Breast epithelium (tissue), 4 donors: ENCODE results near the gene NDOR1. TPM values are rescaled to one million over a fixed set of nuclear protein-coding genes. Genes with fewer than 3 reads are reported as not detected.

Experiments used
- DNase-seq, 2 donors: peaks; one replicate each; pipeline ENCODE4 v3.0.0-alpha.2; 2019; ENCODE audit warnings: low spot score in 2 of 2
- H3K27ac ChIP-seq, 2 donors: fragments of 200-600 bp; sonication (generic) in 1 of 2; one replicate each; pipeline ENCODE4 v1.5.1; 2016 to 2019; ENCODE audit warnings: mild to moderate bottlenecking in 1 of 2
- H3K27me3 ChIP-seq, 2 donors: fragments of 200-600 bp; sonication (generic) in 1 of 2; one replicate each; pipeline versions ENCODE4 v1.5.1 to v1.6.0; 2017 to 2019; ENCODE audit warnings: control low read depth in 1 of 2, mild to moderate bottlenecking in 1 of 2
- H3K36me3 ChIP-seq: fragments of 200-600 bp; one replicate; pipeline ENCODE4 v1.5.1; 2019
- H3K4me1 ChIP-seq, 2 donors: fragments of 200-600 bp; sonication (generic); one replicate each; pipeline ENCODE4 v1.5.1; 2016 to 2019; ENCODE audit warnings: control low read depth in 1 of 2
- H3K4me3 ChIP-seq, 3 donors: fragments of 200-600 bp; sonication (generic); 1 replicate in 2 of 3; 2 replicates in 1 of 3; pipeline ENCODE4 v1.5.1; 2016 to 2019; ENCODE audit warnings: mild to moderate bottlenecking in 3 of 3, moderate library complexity in 2 of 3
- H3K9me3 ChIP-seq, 2 donors: fragments of 200-600 bp; sonication (generic) in 1 of 2; one replicate each; pipeline ENCODE4 v1.5.1; 2016 to 2019; ENCODE audit warnings: control low read depth in 1 of 2
- POLR2A ChIP-seq: fragments of 450-650 bp; IDR thresholded peaks from one replicate; pipeline ENCODE4 v1.6.1; 2016; ENCODE audit warnings: antibody characterized with exemption, mild to moderate bottlenecking, moderate library complexity
- POLR2AphosphoS5 ChIP-seq, 3 donors: sonication (generic); formaldehyde crosslinking; IDR thresholded peaks; one replicate each; pipeline ENCODE4 v1.6.1; 2017; ENCODE audit warnings: antibody characterized with exemption in 3 of 3
- intact Hi-C: fragments of 100-400 bp; cut with DNase I; formaldehyde crosslinking; loops from one replicate; pipeline ENCODE4 v1.15.1; 2023; ENCODE audit warnings: low total_unique reads
- total RNA-seq, 3 donors: library from RNA; depleted of rRNA; stranded (reverse); fragments of >200 nt; gene quantifications; one replicate each; pipeline ENCODE4 v1.1.0, GENCODE V29; 2016
- TF ChIP-seq, protein P1 (sequence below), 3 donors: fragments of 450-650 bp; IDR thresholded peaks; one replicate each; pipeline ENCODE4 v1.5.1; 2016 to 2017; ENCODE audit warnings: antibody characterized with exemption in 3 of 3, mild to moderate bottlenecking in 3 of 3, moderate library complexity in 3 of 3

NDOR1 gene
- total RNA-seq, 3 donors from 2014 or later: 4.6 to 9.5 (median 7.2) TPM

DNA sequence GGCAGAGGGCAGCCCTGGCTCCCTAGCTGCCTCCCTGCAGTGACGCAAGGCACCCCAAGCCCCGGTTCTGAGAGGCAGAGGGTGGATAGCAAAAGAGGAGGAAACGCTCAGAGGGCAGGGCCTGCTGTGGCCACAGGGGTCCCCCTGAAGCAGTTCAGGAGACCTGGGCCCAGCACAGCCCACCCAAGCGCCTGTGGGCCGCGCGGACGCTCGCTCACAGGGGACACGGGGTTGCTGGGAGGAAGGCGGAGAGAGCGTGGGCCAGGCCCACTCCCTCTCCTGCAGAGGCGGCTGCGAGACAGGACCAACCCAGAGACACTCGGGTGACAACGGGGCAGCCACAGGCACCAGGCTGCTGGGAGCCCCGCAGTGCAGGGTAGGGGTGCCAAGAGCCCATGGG lies 25.7 kb upstream of the NDOR1 start:
- H3K36me3 ChIP-seq: peaks cover 4% of the 10 kb centered on the region
- no peak for TF ChIP-seq POLR2A
- TF ChIP-seq, protein P1, sequence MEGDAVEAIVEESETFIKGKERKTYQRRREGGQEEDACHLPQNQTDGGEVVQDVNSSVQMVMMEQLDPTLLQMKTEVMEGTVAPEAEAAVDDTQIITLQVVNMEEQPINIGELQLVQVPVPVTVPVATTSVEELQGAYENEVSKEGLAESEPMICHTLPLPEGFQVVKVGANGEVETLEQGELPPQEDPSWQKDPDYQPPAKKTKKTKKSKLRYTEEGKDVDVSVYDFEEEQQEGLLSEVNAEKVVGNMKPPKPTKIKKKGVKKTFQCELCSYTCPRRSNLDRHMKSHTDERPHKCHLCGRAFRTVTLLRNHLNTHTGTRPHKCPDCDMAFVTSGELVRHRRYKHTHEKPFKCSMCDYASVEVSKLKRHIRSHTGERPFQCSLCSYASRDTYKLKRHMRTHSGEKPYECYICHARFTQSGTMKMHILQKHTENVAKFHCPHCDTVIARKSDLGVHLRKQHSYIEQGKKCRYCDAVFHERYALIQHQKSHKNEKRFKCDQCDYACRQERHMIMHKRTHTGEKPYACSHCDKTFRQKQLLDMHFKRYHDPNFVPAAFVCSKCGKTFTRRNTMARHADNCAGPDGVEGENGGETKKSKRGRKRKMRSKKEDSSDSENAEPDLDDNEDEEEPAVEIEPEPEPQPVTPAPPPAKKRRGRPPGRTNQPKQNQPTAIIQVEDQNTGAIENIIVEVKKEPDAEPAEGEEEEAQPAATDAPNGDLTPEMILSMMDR (IDR thresholded peaks at IDR 0.05): no peak
- DNase-seq: no peak
- no peaks in the 10 kb centered on the region for H3K4me1 ChIP-seq
- H3K4me3 ChIP-seq: no peak overlapping the region
- H3K27me3 ChIP-seq: no peaks in the 10 kb centered on the region
- no peak overlapping the region for H3K27ac ChIP-seq
- intact Hi-C loops: no loop called here
- H3K9me3 ChIP-seq: no peaks in the 10 kb centered on the region

DNA sequence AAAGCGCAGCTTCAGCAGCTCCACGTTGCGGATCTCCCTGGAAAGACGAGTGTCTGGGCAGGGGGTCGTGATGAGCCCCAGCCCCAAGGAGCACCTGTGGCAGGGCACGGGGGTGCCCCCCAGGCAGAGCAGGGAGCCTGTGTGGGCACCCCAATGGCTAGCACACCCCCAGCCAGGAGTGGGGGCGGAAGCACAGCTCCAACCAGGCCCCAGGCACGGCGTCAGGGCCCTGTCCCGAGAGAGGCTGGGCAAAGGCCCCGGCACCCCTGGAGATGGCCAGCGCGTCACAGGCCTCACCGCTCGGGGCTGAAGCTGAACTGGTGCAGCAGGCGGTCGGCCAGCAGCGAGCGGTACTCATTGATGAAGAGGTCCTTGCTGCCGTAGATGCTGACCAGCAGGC lies 25.0 kb upstream of the NDOR1 start:
- H3K36me3 ChIP-seq: peaks cover 4% of the 10 kb centered on the region
- no peak for DNase-seq
- intact Hi-C loops: no loop called here
- H3K4me3 ChIP-seq: no peak overlapping the region
- no peaks in the 10 kb centered on the region for H3K9me3 ChIP-seq
- no peak overlapping the region for H3K27ac ChIP-seq
- no peaks in the 10 kb centered on the region for H3K27me3 ChIP-seq
- H3K4me1 ChIP-seq: no peaks in the 10 kb centered on the region
- TF ChIP-seq, protein P1 (IDR thresholded peaks at IDR 0.05): no peak
- TF ChIP-seq POLR2A (no peak), POLR2AphosphoS5 (IDR thresholded peaks at IDR 0.05) (no peak)

DNA sequence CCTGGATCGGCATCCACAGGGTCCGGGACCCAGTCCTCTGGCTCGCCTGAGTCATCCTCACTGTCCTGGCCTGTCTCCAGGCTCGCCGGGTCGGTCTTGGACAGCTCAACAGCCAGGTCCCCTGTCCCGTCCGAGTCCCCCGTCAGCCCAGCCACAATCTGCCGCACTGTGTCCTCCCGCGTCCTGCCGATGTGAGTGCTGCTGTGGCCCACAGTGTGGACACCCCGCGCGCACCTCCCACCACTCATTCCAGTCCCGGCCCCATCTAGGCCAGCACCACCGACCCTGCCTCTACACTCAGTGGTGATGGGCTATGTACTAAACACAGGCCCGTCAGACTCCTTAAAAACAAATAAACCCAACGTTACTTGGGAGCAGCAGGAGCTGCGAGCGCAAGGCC lies 23.8 kb upstream of the NDOR1 start:
- DNase-seq: no peak
- no peak overlapping the region for H3K4me3 ChIP-seq
- H3K36me3 ChIP-seq: peaks cover 4% of the 10 kb centered on the region
- no peaks in the 10 kb centered on the region for H3K9me3 ChIP-seq
- no peaks in the 10 kb centered on the region for H3K27me3 ChIP-seq
- intact Hi-C loops: no loop called here
- H3K27ac ChIP-seq: no peak overlapping the region
- peaks cover 4% of the 10 kb centered on the region in 2 donors for H3K4me1 ChIP-seq
- TF ChIP-seq, protein P1 (IDR thresholded peaks at IDR 0.05): no peak
- TF ChIP-seq POLR2A: no peak
- TF ChIP-seq POLR2AphosphoS5 (IDR thresholded peaks at IDR 0.05): no peak

DNA sequence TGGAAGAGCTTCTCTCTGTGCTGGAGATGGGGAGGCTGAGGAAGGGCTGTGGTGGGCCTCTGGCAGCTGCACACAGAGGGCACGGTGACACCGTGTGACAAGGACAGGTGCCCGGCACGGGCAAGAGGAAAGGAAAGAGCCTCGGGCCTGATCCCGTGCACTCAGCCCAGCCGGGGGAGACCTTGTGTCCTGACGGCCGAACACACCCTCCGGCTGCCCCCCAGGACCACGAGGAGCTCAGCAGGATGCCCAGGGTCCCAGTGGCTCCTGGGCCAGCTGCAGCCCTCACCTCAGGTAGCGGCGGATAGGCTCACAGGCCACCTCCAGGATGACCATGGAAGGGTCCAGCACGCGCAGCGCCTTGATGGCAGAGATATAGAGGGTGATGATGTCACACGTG lies 22.7 kb upstream of the NDOR1 start:
- no peak for DNase-seq

DNA sequence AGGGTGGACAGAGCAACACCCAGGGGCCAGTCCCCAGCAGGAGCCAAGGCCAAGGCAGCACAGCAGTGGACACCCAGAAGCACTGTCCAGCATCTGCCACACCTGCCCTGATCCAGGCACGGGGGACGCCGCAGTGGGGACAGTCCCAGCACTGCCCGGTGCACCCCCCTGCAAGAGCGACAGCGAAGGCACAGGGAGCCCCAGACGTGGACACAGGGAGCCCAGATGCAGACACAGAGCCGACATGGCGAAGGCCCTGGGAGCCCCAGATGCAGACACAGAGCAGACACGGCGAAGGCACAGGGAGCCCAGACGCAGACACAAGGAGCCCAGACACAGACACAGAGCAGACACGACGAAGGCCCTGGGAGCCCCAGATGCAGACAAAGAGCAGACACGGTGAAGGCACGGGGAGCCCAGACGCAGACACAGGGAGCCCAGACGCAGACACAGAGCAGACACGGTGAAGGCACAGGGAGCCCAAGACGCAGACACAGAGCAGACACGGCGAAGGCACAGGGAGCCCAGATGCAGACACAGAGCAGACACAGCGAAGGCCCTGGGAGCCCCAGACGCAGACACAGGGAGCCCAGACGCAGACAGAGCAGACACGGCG lies 21.4 kb upstream of the NDOR1 start:
- H3K4me3 ChIP-seq: no peak overlapping the region
- H3K27ac ChIP-seq: no peak overlapping the region
- peaks cover 4% of the 10 kb centered on the region for H3K36me3 ChIP-seq
- H3K4me1 ChIP-seq: peaks cover 14 to 15% of the 10 kb centered on the region in 2 donors
- TF ChIP-seq POLR2A: no peak
- TF ChIP-seq POLR2AphosphoS5 (IDR thresholded peaks at IDR 0.05): no peak
- TF ChIP-seq, protein P1 (IDR thresholded peaks at IDR 0.05): no peak
- H3K27me3 ChIP-seq: no peaks in the 10 kb centered on the region
- intact Hi-C loops: no loop called here
- no peak for DNase-seq
- H3K9me3 ChIP-seq: no peaks in the 10 kb centered on the region

More for the DNA sequence above, 22.7 kb upstream of the NDOR1 start:
- no peaks in the 10 kb centered on the region for H3K9me3 ChIP-seq
- H3K36me3 ChIP-seq: peaks cover 4% of the 10 kb centered on the region
- H3K4me1 ChIP-seq: peaks cover 14 to 15% of the 10 kb centered on the region in 2 donors
- no peak overlapping the region for H3K4me3 ChIP-seq
- H3K27ac ChIP-seq: no peak overlapping the region
- no peaks in the 10 kb centered on the region for H3K27me3 ChIP-seq
- intact Hi-C loops: no loop called here
- TF ChIP-seq POLR2A (no peak), POLR2AphosphoS5 (IDR thresholded peaks at IDR 0.05) (no peak)
- TF ChIP-seq, protein P1 (IDR thresholded peaks at IDR 0.05): no peak
